Osteoblast (primary cell): ENCODE data around the gene C17orf78. TPM values are rescaled to one million over a fixed set of nuclear protein-coding genes. Genes with fewer than 3 reads are reported as not detected.

Source experiments
- DNase-seq: peaks from one replicate; pipeline ENCODE4 v3.0.0; 2011; ENCODE audit warnings: low spot score, mixed read lengths; ENCODE audit not compliant: insufficient read length; ENCODE audit errors: missing footprints
- H2AFZ ChIP-seq: 2 replicates; pipeline ENCODE4 v1.6.0; 2011; ENCODE audit warnings: mild to moderate bottlenecking, low read length
- H3K27ac ChIP-seq: 2 replicates; pipeline ENCODE4 v1.5.1; 2011; ENCODE audit warnings: mild to moderate bottlenecking, low read depth, low read length, moderate library complexity
- H3K27me3 ChIP-seq: 2 replicates; pipeline ENCODE4 v1.6.0; 2012; ENCODE audit warnings: mild to moderate bottlenecking, control low read depth, inconsistent platforms, low read length, moderate library complexity; ENCODE audit not compliant: insufficient read depth
- H3K36me3 ChIP-seq: 2 replicates; pipeline ENCODE4 v1.5.1; 2011; ENCODE audit warnings: mild to moderate bottlenecking, low read length, control low read depth, moderate library complexity; ENCODE audit not compliant: insufficient read depth
- H3K4me1 ChIP-seq: 2 replicates; pipeline ENCODE4 v1.5.1; 2011; ENCODE audit warnings: mild to moderate bottlenecking, low read length, control low read depth, moderate library complexity; ENCODE audit not compliant: insufficient read depth
- H3K4me2 ChIP-seq: 2 replicates; pipeline ENCODE4 v1.6.0; 2011; ENCODE audit warnings: mild to moderate bottlenecking, low read length; ENCODE audit not compliant: insufficient read depth
- H3K4me3 ChIP-seq: fragments of 200-600 bp; sonication (generic); 3 replicates; pipeline ENCODE4 v1.5.1; 2012; ENCODE audit warnings: mild to moderate bottlenecking, low read length, inconsistent platforms; ENCODE audit not compliant: insufficient read depth
- H3K79me2 ChIP-seq: 2 replicates; pipeline ENCODE4 v1.6.0; 2012; ENCODE audit warnings: mild to moderate bottlenecking, low read length, control low read depth, inconsistent platforms; ENCODE audit not compliant: insufficient read depth
- H3K9me3 ChIP-seq: 2 replicates; pipeline ENCODE4 v1.5.1; 2011; ENCODE audit warnings: low read depth, low read length, control low read depth
- H4K20me1 ChIP-seq: 2 replicates; pipeline ENCODE4 v1.6.0; 2012; ENCODE audit warnings: mild to moderate bottlenecking, low read length, control low read depth; ENCODE audit not compliant: insufficient read depth
- total RNA-seq: library from RNA; depleted of rRNA; stranded (reverse); fragments of >200 nt; gene quantifications from 2 replicates; pipeline ENCODE4 v1.2.3, GENCODE V29; 2012
- TF ChIP-seq, protein P1 (sequence below): IDR thresholded peaks from 2 replicates; pipeline ENCODE4 v1.5.1; 2011; ENCODE audit warnings: mild to moderate bottlenecking, low read depth, low read length, moderate library complexity; ENCODE audit errors: extremely low read depth

C17orf78 gene
- total RNA-seq, 1 donor, result not detected

DNA sequence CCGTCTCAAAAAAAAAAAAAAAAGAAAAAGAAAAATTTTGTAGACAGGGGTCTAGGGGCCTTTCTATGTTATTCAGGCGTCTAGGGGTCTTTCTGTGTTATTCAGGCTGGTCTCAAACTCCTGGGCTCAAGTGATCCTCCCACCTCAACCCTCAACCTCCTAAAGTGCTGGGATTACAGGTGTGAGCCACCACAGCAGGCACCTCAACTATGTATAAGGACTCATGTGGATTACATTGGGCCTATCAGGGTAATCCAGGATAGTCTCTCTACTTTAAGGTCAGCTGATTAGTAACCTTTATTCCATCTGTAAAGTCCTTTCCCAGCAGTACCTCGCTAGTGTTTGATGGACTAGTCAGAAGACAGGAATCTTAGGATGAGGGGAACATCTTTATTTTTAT is 53.3 kb downstream of the C17orf78 start:
- H3K9me3 ChIP-seq, result no peaks in the 10 kb centered on the region
- H2AFZ ChIP-seq, result no peak overlapping the region
- no peak overlapping the region for H3K4me2 ChIP-seq
- no peak for DNase-seq
- H3K36me3 ChIP-seq, result peaks cover 46% of the 10 kb centered on the region
- no peaks in the 10 kb centered on the region for H3K27me3 ChIP-seq
- peaks cover 21% of the 10 kb centered on the region for H3K79me2 ChIP-seq
- H3K4me1 ChIP-seq, result peaks cover 19% of the 10 kb centered on the region
- peaks cover 4% of the 10 kb centered on the region for H4K20me1 ChIP-seq
- TF ChIP-seq, protein P1, sequence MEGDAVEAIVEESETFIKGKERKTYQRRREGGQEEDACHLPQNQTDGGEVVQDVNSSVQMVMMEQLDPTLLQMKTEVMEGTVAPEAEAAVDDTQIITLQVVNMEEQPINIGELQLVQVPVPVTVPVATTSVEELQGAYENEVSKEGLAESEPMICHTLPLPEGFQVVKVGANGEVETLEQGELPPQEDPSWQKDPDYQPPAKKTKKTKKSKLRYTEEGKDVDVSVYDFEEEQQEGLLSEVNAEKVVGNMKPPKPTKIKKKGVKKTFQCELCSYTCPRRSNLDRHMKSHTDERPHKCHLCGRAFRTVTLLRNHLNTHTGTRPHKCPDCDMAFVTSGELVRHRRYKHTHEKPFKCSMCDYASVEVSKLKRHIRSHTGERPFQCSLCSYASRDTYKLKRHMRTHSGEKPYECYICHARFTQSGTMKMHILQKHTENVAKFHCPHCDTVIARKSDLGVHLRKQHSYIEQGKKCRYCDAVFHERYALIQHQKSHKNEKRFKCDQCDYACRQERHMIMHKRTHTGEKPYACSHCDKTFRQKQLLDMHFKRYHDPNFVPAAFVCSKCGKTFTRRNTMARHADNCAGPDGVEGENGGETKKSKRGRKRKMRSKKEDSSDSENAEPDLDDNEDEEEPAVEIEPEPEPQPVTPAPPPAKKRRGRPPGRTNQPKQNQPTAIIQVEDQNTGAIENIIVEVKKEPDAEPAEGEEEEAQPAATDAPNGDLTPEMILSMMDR, result no peak
- peak overlapping the region; percentile 90 for H3K27ac ChIP-seq
- H3K4me3 ChIP-seq, result no peak overlapping the region

DNA sequence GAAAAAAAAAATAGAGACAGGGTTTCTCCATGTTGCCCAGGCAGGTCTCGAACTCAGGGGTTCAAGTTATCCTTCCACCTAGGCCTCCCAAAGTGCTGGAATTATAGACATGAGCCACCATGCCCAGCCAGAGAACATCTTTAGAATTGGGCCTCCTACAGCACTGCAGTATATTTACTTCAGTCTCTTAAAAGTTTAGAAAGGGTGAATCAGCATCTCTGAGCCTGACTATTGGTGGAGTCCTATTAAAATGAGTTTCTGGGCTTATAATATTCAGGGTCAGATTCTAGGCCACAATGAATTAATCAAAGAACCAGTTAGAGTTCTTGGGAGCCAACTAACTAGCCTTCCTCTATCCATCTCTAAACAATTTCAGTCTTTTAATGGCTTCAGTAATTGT is 53.7 kb downstream of the C17orf78 start:
- Histone ChIP-seq H3K27me3 (no peaks in the 10 kb centered on the region), H3K4me1 (peaks cover 19% of the 10 kb centered on the region), H4K20me1 (peaks cover 4% of the 10 kb centered on the region), H3K79me2 (peaks cover 24% of the 10 kb centered on the region), H3K36me3 (peaks cover 43% of the 10 kb centered on the region), H3K9me3 (no peaks in the 10 kb centered on the region), H3K4me3 (no peak overlapping the region), H3K27ac (peak overlapping the region; percentile 90), H3K4me2 (no peak overlapping the region), H2AFZ (no peak overlapping the region)
- TF ChIP-seq, protein P1, result no peak
- peak; percentile 14 for DNase-seq

DNA sequence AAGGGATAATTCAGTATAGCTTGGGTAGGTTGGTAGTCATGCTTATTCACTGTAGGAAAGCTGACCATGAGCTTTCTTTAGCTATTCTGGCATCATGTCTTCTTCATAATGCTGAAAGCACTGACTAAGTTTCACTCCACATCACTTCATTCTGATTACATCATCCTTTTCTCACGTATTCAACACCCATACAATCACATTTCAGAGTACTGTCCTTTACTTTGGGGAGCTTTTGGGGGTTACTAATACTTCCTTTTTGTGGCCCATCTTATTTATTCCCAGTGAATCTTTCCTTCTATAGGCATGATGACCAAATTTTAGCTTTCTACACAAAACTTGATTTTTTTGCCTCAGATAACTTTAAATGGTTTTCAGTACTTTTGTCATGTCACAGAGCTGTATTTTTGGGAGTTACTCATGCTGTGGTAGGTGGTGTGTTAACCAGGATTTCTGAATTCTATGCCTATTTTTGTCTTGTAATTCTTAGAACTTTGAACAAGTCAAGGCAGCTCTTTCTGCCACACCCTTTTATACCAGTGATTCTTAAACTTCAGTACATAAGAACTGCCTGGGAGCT is 54.4 kb downstream of the C17orf78 start:
- Histone ChIP-seq H3K27me3 (no peaks in the 10 kb centered on the region), H3K4me1 (peaks cover 19% of the 10 kb centered on the region), H3K27ac (peak overlapping the region; percentile 90), H3K9me3 (no peaks in the 10 kb centered on the region), H3K36me3 (peaks cover 37% of the 10 kb centered on the region), H2AFZ (no peak overlapping the region), H3K79me2 (peaks cover 24% of the 10 kb centered on the region), H4K20me1 (peaks cover 4% of the 10 kb centered on the region), H3K4me2 (no peak overlapping the region), H3K4me3 (no peak overlapping the region)
- DNase-seq, result peak; percentile 48
- TF ChIP-seq, protein P1, result no peak

DNA sequence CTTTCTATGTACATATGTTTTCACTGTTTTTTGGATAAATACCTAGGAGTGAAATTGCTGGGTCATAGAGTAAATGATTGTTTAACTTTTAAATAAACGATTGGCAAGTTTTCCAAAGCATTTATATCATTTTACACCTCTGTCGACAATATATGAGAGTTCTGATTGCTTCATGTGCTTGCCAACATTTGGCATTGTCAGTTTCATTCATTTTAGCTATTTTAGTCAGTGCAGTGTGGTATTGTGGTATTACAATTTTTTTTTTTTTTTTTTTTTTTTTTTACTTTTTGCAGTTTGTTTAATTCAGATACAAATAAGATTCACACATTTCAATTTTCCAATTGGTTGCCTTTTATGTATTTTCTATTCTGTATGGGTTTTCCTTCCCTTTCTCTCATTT is 56.9 kb downstream of the C17orf78 start:
- no peak overlapping the region for H3K4me2 ChIP-seq
- peaks cover 24% of the 10 kb centered on the region for H3K79me2 ChIP-seq
- DNase-seq, result no peak
- TF ChIP-seq, protein P1, result no peak
- H4K20me1 ChIP-seq, result peaks cover 4% of the 10 kb centered on the region
- no peaks in the 10 kb centered on the region for H3K9me3 ChIP-seq
- H3K4me3 ChIP-seq, result no peak overlapping the region
- peaks cover 19% of the 10 kb centered on the region for H3K4me1 ChIP-seq
- no peak overlapping the region for H3K27ac ChIP-seq
- H2AFZ ChIP-seq, result no peak overlapping the region
- peaks cover 13% of the 10 kb centered on the region for H3K36me3 ChIP-seq
- H3K27me3 ChIP-seq, result no peaks in the 10 kb centered on the region
